ENCODE data around the gene GPR22.

Gene GPR22

GRCh38 chr7:107503687-107504086 lies 33.8 kb downstream of the GPR22 start:
- TF ChIP-seq CTCF (IDR thresholded peaks at IDR 0.05; ENCODE audit: borderline replicate concordance, control extremely low read depth, extremely low read depth, insufficient read depth, missing control alignments): no peak
- no peak for DNase-seq (ENCODE audit: low spot score)
- in situ Hi-C loops (cut with MboI; ENCODE audit: low sequenced_read_pairs, unreplicated experiment): no loop called here

GRCh38 chr7:107505362-107505761 lies 35.5 kb downstream of the GPR22 start:
- TF ChIP-seq CTCF (IDR thresholded peaks at IDR 0.05; ENCODE audit: borderline replicate concordance, control extremely low read depth, extremely low read depth, insufficient read depth, missing control alignments): no peak
- DNase-seq (ENCODE audit: low spot score): no peak
- in situ Hi-C loops (cut with MboI; ENCODE audit: low sequenced_read_pairs, unreplicated experiment): no loop called here

GRCh38 chr7:107505997-107506673 lies 36.3 kb downstream of the GPR22 start:
- in situ Hi-C loops (cut with MboI; ENCODE audit: low sequenced_read_pairs, unreplicated experiment): no loop called here
- no peak for DNase-seq (ENCODE audit: low spot score)

GRCh38 chr7:107506674-107507339 lies 37.0 kb downstream of the GPR22 start:
- no peak for DNase-seq (ENCODE audit: low spot score)
- no peak for TF ChIP-seq CTCF (IDR thresholded peaks at IDR 0.05; ENCODE audit: borderline replicate concordance, control extremely low read depth, extremely low read depth, insufficient read depth, missing control alignments)
- in situ Hi-C loops (cut with MboI; ENCODE audit: low sequenced_read_pairs, unreplicated experiment): no loop called here

More at GRCh38 chr7:107505997-107506673, 36.3 kb downstream of the GPR22 start:
- TF ChIP-seq CTCF (IDR thresholded peaks at IDR 0.05; ENCODE audit: borderline replicate concordance, control extremely low read depth, extremely low read depth, insufficient read depth, missing control alignments): no peak
